Breast epithelium (tissue), 4 donors: ENCODE measurements around the gene RHEX. TPM values are rescaled to one million over a fixed set of nuclear protein-coding genes. Genes with fewer than 3 reads are reported as not detected.

Source experiments
- DNase-seq, 2 donors: peaks; one replicate each; pipeline ENCODE4 v3.0.0-alpha.2; 2019; ENCODE audit warnings: low spot score in 2 of 2
- H3K27ac ChIP-seq, 2 donors: fragments of 200-600 bp; sonication (generic) in 1 of 2; one replicate each; pipeline ENCODE4 v1.5.1; 2016 to 2019; ENCODE audit warnings: mild to moderate bottlenecking in 1 of 2
- H3K27me3 ChIP-seq, 2 donors: fragments of 200-600 bp; sonication (generic) in 1 of 2; one replicate each; pipeline versions ENCODE4 v1.5.1 to v1.6.0; 2017 to 2019; ENCODE audit warnings: control low read depth in 1 of 2, mild to moderate bottlenecking in 1 of 2
- H3K36me3 ChIP-seq: fragments of 200-600 bp; one replicate; pipeline ENCODE4 v1.5.1; 2019
- H3K4me1 ChIP-seq, 2 donors: fragments of 200-600 bp; sonication (generic); one replicate each; pipeline ENCODE4 v1.5.1; 2016 to 2019; ENCODE audit warnings: control low read depth in 1 of 2
- H3K4me3 ChIP-seq, 3 donors: fragments of 200-600 bp; sonication (generic); 1 replicate in 2 of 3; 2 replicates in 1 of 3; pipeline ENCODE4 v1.5.1; 2016 to 2019; ENCODE audit warnings: mild to moderate bottlenecking in 3 of 3, moderate library complexity in 2 of 3
- H3K9me3 ChIP-seq, 2 donors: fragments of 200-600 bp; sonication (generic) in 1 of 2; one replicate each; pipeline ENCODE4 v1.5.1; 2016 to 2019; ENCODE audit warnings: control low read depth in 1 of 2
- POLR2A ChIP-seq: fragments of 450-650 bp; IDR thresholded peaks from one replicate; pipeline ENCODE4 v1.6.1; 2016; ENCODE audit warnings: antibody characterized with exemption, mild to moderate bottlenecking, moderate library complexity
- POLR2AphosphoS5 ChIP-seq, 3 donors: sonication (generic); formaldehyde crosslinking; IDR thresholded peaks; one replicate each; pipeline ENCODE4 v1.6.1; 2017; ENCODE audit warnings: antibody characterized with exemption in 3 of 3
- intact Hi-C: fragments of 100-400 bp; cut with DNase I; formaldehyde crosslinking; loops from one replicate; pipeline ENCODE4 v1.15.1; 2023; ENCODE audit warnings: low total_unique reads
- total RNA-seq, 3 donors: library from RNA; depleted of rRNA; stranded (reverse); fragments of >200 nt; gene quantifications; one replicate each; pipeline ENCODE4 v1.1.0, GENCODE V29; 2016
- TF ChIP-seq, protein P1 (sequence below), 3 donors: fragments of 450-650 bp; IDR thresholded peaks; one replicate each; pipeline ENCODE4 v1.5.1; 2016 to 2017; ENCODE audit warnings: antibody characterized with exemption in 3 of 3, mild to moderate bottlenecking in 3 of 3, moderate library complexity in 3 of 3

The RHEX gene
- total RNA-seq, 3 donors from 2014 or later, result 0.98 to 20.6 (median 4.4) TPM

DNA sequence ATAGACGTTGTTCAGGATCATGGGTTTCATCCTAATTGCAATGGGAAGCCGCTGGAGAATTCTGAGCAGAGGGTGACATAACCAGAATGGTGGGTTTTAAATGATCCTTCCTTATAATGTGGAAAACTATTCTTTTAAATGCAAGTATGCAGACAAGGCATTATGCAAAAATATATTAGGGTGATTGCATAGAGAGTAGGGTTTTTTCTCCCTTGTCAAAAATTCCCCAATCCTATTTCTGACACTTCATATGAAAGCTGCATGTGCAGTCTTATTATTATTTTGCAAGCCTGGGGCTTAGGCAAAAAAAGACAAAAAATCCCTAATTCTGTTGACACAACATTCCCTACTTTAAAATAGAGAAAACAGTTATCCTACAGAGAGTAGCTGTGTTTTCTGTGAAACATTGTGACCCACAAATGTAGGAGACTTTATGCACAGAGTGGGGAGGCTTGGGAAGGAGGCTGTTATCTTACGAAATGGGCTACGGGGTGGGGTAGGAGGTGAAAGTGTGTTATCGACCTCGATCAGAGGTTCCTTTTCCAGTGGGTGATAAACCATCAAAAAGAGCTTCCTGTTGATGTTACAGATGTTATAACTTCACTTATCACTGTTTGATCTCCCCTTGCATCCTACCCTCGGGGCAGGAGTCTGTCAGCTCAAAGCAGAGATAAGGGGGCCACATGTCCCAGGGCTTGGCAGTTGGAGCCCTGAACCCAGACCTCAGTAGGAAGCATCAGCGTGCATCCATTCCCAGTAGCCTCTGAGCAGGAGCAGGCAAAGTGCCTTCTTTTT lies 27.2 kb downstream of the RHEX start:
- intact Hi-C loops, result no loop called here
- no peak for DNase-seq

DNA sequence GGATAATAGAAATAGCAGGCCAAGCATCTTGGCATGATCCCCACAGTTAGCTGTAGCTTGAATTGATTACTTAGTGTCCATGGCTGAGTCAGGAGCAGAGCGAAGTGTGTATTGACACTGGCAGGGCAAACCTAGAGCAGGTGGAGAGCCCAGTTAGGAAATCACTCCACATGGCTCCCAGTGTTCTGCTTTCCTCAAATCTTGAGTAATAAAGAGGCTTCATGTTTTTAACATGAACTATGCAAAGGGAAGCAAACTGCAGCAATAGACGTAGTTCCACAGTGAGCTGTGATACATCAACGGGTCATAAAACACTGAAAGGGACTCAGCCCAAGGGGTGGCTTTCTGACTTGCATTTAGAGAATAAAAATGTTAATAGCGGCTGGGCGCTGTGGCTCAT lies 28.9 kb downstream of the RHEX start:
- Histone ChIP-seq H3K36me3 (no peaks in the 10 kb centered on the region), H3K4me3 (no peak overlapping the region), H3K4me1 (no peaks in the 10 kb centered on the region), H3K27ac (no peak overlapping the region), H3K9me3 (no peaks in the 10 kb centered on the region), H3K27me3 (no peaks in the 10 kb centered on the region)
- intact Hi-C loops, result no loop called here
- no peak for TF ChIP-seq POLR2AphosphoS5 (IDR thresholded peaks at IDR 0.05)
- TF ChIP-seq, protein P1, sequence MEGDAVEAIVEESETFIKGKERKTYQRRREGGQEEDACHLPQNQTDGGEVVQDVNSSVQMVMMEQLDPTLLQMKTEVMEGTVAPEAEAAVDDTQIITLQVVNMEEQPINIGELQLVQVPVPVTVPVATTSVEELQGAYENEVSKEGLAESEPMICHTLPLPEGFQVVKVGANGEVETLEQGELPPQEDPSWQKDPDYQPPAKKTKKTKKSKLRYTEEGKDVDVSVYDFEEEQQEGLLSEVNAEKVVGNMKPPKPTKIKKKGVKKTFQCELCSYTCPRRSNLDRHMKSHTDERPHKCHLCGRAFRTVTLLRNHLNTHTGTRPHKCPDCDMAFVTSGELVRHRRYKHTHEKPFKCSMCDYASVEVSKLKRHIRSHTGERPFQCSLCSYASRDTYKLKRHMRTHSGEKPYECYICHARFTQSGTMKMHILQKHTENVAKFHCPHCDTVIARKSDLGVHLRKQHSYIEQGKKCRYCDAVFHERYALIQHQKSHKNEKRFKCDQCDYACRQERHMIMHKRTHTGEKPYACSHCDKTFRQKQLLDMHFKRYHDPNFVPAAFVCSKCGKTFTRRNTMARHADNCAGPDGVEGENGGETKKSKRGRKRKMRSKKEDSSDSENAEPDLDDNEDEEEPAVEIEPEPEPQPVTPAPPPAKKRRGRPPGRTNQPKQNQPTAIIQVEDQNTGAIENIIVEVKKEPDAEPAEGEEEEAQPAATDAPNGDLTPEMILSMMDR (IDR thresholded peaks at IDR 0.05), result no peak
- TF ChIP-seq POLR2A, result no peak
- no peak for DNase-seq

More for the DNA sequence above, 27.2 kb downstream of the RHEX start:
- H3K9me3 ChIP-seq, result no peaks in the 10 kb centered on the region
- no peaks in the 10 kb centered on the region for H3K36me3 ChIP-seq
- H3K4me1 ChIP-seq, result no peaks in the 10 kb centered on the region
- H3K4me3 ChIP-seq, result no peak overlapping the region
- no peaks in the 10 kb centered on the region for H3K27me3 ChIP-seq
- H3K27ac ChIP-seq, result no peak overlapping the region
- TF ChIP-seq POLR2A (no peak), POLR2AphosphoS5 (IDR thresholded peaks at IDR 0.05) (no peak)
- TF ChIP-seq, protein P1 (IDR thresholded peaks at IDR 0.05), result no peak

DNA sequence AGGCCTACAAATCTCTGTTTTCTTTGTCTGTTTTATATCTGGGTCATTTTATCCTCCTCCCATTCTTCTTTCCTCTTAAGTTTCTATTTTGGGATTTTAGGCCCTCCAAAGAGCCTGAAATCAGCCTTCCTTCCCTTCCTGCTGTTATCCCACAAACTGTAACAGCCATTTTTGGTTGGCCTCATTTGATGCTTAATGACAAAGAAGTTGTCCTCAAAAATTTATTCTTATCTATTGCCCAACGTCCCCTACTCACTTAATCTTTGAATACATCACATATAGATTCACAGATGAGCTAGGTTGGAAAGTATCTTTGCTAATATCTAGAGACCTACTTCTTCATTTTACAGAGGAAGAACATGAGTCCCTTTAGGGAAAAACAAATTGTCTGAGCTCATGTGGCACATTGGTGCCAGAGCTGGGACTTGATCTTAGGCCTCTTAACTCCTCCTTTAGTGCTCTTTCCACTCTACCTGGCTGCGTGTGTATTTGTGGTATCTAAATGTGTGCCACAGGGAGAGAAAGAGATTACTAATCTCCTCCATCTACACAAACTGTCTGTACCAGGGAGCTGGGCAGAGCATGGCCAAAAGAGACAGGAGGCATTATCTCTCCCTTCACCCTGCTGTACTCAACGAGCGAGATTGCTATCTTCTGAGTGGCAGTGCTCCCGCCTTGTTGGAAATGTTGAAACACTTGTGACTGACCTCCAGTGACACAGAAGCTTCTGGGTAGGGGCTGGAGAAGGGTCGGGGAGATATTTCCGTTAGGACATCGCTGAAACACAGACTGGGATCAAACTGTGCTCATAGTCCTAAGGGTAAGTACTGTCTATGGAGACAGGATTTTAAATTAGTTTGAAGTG lies 30.1 kb downstream of the RHEX start:
- no peaks in the 10 kb centered on the region for H3K27me3 ChIP-seq
- no peaks in the 10 kb centered on the region for H3K4me1 ChIP-seq
- no peak overlapping the region for H3K4me3 ChIP-seq
- intact Hi-C loops, result no loop called here
- no peak overlapping the region for H3K27ac ChIP-seq
- H3K9me3 ChIP-seq, result no peaks in the 10 kb centered on the region
- H3K36me3 ChIP-seq, result no peaks in the 10 kb centered on the region
- no peak for DNase-seq
- TF ChIP-seq POLR2A (no peak), POLR2AphosphoS5 (IDR thresholded peaks at IDR 0.05) (no peak)

DNA sequence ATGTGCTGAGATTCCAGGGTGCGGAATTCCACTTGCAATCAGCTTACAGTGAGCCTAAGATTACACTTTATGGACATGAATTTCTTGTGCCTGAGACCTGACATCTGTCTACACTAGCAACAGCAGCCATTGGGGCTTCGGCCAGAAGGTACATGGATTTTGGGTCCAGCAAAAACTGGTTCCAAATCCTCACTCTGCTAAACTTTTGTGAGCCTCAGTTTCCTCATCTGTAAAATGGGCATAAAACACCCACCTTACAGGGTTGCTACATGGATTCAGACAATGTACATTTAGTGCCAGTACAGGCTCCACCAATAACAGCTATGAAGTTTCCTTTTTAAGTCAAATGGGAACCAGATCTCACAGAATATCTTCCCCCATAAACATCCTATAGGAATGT lies 30.8 kb downstream of the RHEX start:
- no peaks in the 10 kb centered on the region for H3K27me3 ChIP-seq

DNA sequence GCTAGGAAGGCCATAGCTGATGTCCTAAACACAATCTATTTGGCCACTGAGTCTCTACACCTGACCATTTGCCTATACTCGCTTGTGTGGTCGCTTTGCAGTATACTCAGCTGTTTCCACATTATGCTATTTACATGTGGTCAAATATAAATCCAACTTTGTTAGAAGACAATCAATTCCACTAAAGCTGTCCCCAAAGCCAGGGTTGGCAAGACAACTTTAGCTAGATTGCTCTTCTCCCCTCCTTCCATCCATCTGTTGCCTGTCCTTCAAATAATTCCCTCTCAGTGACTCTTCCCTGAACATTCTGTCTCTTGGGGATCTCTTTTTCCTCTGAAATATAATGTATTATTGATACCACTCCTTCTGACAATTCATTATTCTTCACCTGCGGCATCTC lies 34.1 kb downstream of the RHEX start:
- H3K4me1 ChIP-seq, result no peaks in the 10 kb centered on the region
- TF ChIP-seq, protein P1 (IDR thresholded peaks at IDR 0.05), result no peak
- TF ChIP-seq POLR2A (no peak), POLR2AphosphoS5 (IDR thresholded peaks at IDR 0.05) (no peak)
- no peaks in the 10 kb centered on the region for H3K9me3 ChIP-seq
- H3K27ac ChIP-seq, result no peak overlapping the region
- no peaks in the 10 kb centered on the region for H3K27me3 ChIP-seq
- intact Hi-C loops, result no loop called here
- H3K36me3 ChIP-seq, result no peaks in the 10 kb centered on the region
- H3K4me3 ChIP-seq, result no peak overlapping the region
- DNase-seq, result no peak

More for the DNA sequence above, 30.8 kb downstream of the RHEX start:
- no peak for DNase-seq
- Histone ChIP-seq H3K27ac (no peak overlapping the region), H3K4me3 (no peak overlapping the region), H3K4me1 (no peaks in the 10 kb centered on the region), H3K36me3 (no peaks in the 10 kb centered on the region), H3K9me3 (no peaks in the 10 kb centered on the region)
- no peak for TF ChIP-seq POLR2A
- TF ChIP-seq POLR2AphosphoS5 (IDR thresholded peaks at IDR 0.05), result no peak
- TF ChIP-seq, protein P1 (IDR thresholded peaks at IDR 0.05), result no peak
- intact Hi-C loops, result no loop called here
